Measurements from ENCODE around the gene BMPR1B. TPM values are rescaled to one million over a fixed set of nuclear protein-coding genes. Genes with fewer than 3 reads are reported as not detected.

Gene BMPR1B
- total RNA-seq, 1 experiment from 2014 or later, result 0.35 TPM

- H3K56ac ChIP-seq (ENCODE audit: insufficient read length, low read depth, low read length), result no peak overlapping the region
- no peak overlapping the region for H3T11ph ChIP-seq (ENCODE audit: low read length)
- H2BK20ac ChIP-seq (ENCODE audit: low read depth, low read length, poor library complexity, severe bottlenecking), result no peak overlapping the region
- peaks cover 31% of the 10 kb centered on the region in 2 experiments for H3K4me1 Mint-ChIP-seq
- no peak overlapping the region for H3K23ac ChIP-seq (ENCODE audit: insufficient read length, low read depth, low read length)
- no peaks in the 10 kb centered on the region for H3K9me3 ChIP-seq (ENCODE audit: control insufficient read depth, low read depth, low read length)
- H3K4me3 Mint-ChIP-seq, result no peak overlapping the region
- TF ChIP-seq CTCF (conservative IDR thresholded peaks at IDR 0.05), result no peak
- no peak overlapping the region for H3K4ac ChIP-seq (ENCODE audit: low read depth, low read length)
- H3K4me1 ChIP-seq (ENCODE audit: insufficient read depth, low read length), result peaks cover 9% of the 10 kb centered on the region; the same call in 1 of the 2 replicates
- H2BK15ac ChIP-seq (ENCODE audit: low read depth, low read length), result no peak overlapping the region
- no peak overlapping the region for H3K14ac ChIP-seq (ENCODE audit: insufficient read depth, low read length)
- H4K5ac ChIP-seq (ENCODE audit: insufficient read length, low read depth, low read length), result no peak overlapping the region
- no peak overlapping the region for H2BK12ac ChIP-seq (ENCODE audit: insufficient read length, low read depth, low read length)
- H3K27ac ChIP-seq (ENCODE audit: insufficient read length, low read depth, low read length), result no peak overlapping the region
- H2BK5ac ChIP-seq (ENCODE audit: insufficient read length, low read length), result no peak overlapping the region
- WGBS (ENCODE audit: extremely low coverage, insufficient read length, low lambda C conversion rate), result no CpG with 5 or more reads among the region's 7 CpGs
- peaks cover 0 to 2% (median 0%) of the 10 kb centered on the region in 3 experiments; a peak in 2 of 7 replicates for H3K36me3 Mint-ChIP-seq (ENCODE audit: insufficient read depth in 1 of 3, low read depth in 3 of 3)
- no peaks in the 10 kb centered on the region for H3K79me1 ChIP-seq (ENCODE audit: insufficient read depth, low read depth, low read length, poor library complexity, severe bottlenecking)
- H3K23me2 ChIP-seq (ENCODE audit: insufficient read length, low read depth, low read length, poor library complexity, severe bottlenecking), result no peaks in the 10 kb centered on the region
- H3K4me2 ChIP-seq (ENCODE audit: insufficient read depth, insufficient read length, low read length), result no peak overlapping the region
- no peaks in the 10 kb centered on the region for H3K27me3 ChIP-seq (ENCODE audit: insufficient read depth, low read length)
- H3K9ac ChIP-seq (ENCODE audit: extremely low read depth, insufficient read length, low read length), result no peak overlapping the region
- H2AFZ ChIP-seq (ENCODE audit: low read length), result no peak overlapping the region
- no peak overlapping the region for H3K27ac Mint-ChIP-seq
- no peak overlapping the region for H2BK120ac ChIP-seq (ENCODE audit: low read depth, low read length, poor library complexity, severe bottlenecking)
- no peak for DNase-seq
- H4K91ac ChIP-seq (ENCODE audit: insufficient read length, low read depth, low read length), result no peak overlapping the region
- no peaks in the 10 kb centered on the region for H3K79me2 ChIP-seq (ENCODE audit: insufficient read depth, low read length)
- no peak overlapping the region for H3K18ac ChIP-seq (ENCODE audit: insufficient read length, low read depth, low read length)
- no peaks in the 10 kb centered on the region for H4K20me1 ChIP-seq (ENCODE audit: control insufficient read depth, insufficient read depth, insufficient read length)
- H3K9me3 Mint-ChIP-seq, result peaks cover 0 to 5% of the 10 kb centered on the region in 2 experiments; a peak in 1 of 5 replicates
- H2AK5ac ChIP-seq (ENCODE audit: insufficient read length, low read length), result no peak overlapping the region
- H4K8ac ChIP-seq (replicated peaks; ENCODE audit: insufficient read length, low read depth, low read length), result no peak overlapping the region
- no peaks in the 10 kb centered on the region for H3K27me3 Mint-ChIP-seq (ENCODE audit: low read depth)
These were observed 134.3 kb downstream of the BMPR1B start for GRCh38 chr4:94892051-94892450.

Measured in H9 (cell line).